Astrocyte of the cerebellum (primary cell): ENCODE measurements around the gene NDUFS6.

Experiments used
- DNase-seq: peaks from one replicate; pipeline ENCODE4 v3.0.0-alpha.2; 2011; ENCODE audit warnings: low read depth
- H3K4me3 ChIP-seq: 2 replicates; pipeline ENCODE4 v1.5.1; 2011; ENCODE audit warnings: mild to moderate bottlenecking, low read depth, low read length, moderate library complexity
- CTCF ChIP-seq: IDR thresholded peaks from 2 replicates; pipeline ENCODE4 v1.5.1; 2012; ENCODE audit warnings: low read length, low read depth, moderate library complexity, mild to moderate bottlenecking; ENCODE audit errors: missing control alignments
- in situ Hi-C: cut with HindIII; loops from 2 replicates; pipeline ENCODE4 v1.10.0; 2017; ENCODE audit warnings: low sequenced_read_pairs

Gene NDUFS6

GRCh38 chr5:1756481-1756880 lies 44.7 kb upstream of the NDUFS6 start:
- DNase-seq = no peak
- no peak overlapping the region for H3K4me3 ChIP-seq
- in situ Hi-C loops = no loop called here
- no peak for TF ChIP-seq CTCF

GRCh38 chr5:1757511-1757910 lies 43.7 kb upstream of the NDUFS6 start:
- no peak overlapping the region for H3K4me3 ChIP-seq
- TF ChIP-seq CTCF = no peak
- in situ Hi-C loops = no loop called here
- DNase-seq = no peak

- in situ Hi-C loops = no loop called here
- no peak for DNase-seq
Observed at GRCh38 chr5:1758574-1758973, 42.6 kb upstream of the NDUFS6 start.

GRCh38 chr5:1759378-1759970 lies 41.7 kb upstream of the NDUFS6 start:
- no peak for DNase-seq
- no peak for TF ChIP-seq CTCF
- in situ Hi-C loops = no loop called here
- no peak overlapping the region for H3K4me3 ChIP-seq

More at GRCh38 chr5:1758574-1758973, 42.6 kb upstream of the NDUFS6 start:
- no peak overlapping the region for H3K4me3 ChIP-seq
- no peak for TF ChIP-seq CTCF

GRCh38 chr5:1760231-1760630 lies 41.0 kb upstream of the NDUFS6 start:
- in situ Hi-C loops = no loop called here
- no peak overlapping the region for H3K4me3 ChIP-seq
- TF ChIP-seq CTCF = no peak
- no peak for DNase-seq

- DNase-seq = no peak
- H3K4me3 ChIP-seq = no peak overlapping the region
- TF ChIP-seq CTCF = no peak
- in situ Hi-C loops = no loop called here
Observed at GRCh38 chr5:1760656-1761452, 40.4 kb upstream of the NDUFS6 start.
